Peyer's patch (tissue), 4 donors: ENCODE data around the gene SLC36A3. TPM values are rescaled to one million over a fixed set of nuclear protein-coding genes. Genes with fewer than 3 reads are reported as not detected.

ENCODE experiments used
- DNase-seq, 3 donors: peaks; one replicate each; pipeline ENCODE4 v3.0.0-alpha.2; 2017 to 2019
- H3K27ac ChIP-seq, 4 donors: fragments of 200-600 bp; sonication (generic); one replicate each; pipeline ENCODE4 v1.5.1; 2016 to 2019
- H3K27me3 ChIP-seq, 2 donors: fragments of 200-600 bp; sonication (generic); one replicate each; pipeline ENCODE4 v1.5.1; 2019
- H3K36me3 ChIP-seq, 3 donors: fragments of 200-600 bp; sonication (generic); one replicate each; pipeline ENCODE4 v1.5.1; 2016 to 2019
- H3K4me1 ChIP-seq, 4 donors: fragments of 200-600 bp; sonication (generic); one replicate each; pipeline ENCODE4 v1.5.1; 2016 to 2019
- H3K4me3 ChIP-seq, 4 donors: fragments of 200-600 bp; sonication (generic); 1 replicate in 3 of 4; 2 replicates in 1 of 4; pipeline ENCODE4 v1.5.1; 2016 to 2019; ENCODE audit warnings: mild to moderate bottlenecking in 1 of 4
- H3K9me3 ChIP-seq, 4 donors: fragments of 200-600 bp; sonication (generic); one replicate each; pipeline ENCODE4 v1.5.1; 2016 to 2019; ENCODE audit warnings: mild to moderate bottlenecking in 1 of 4
- CTCF ChIP-seq, 6 experiments: fragments of 450-650 bp in 4 of 6; fragments of 200-600 bp in 2 of 6; sonication (generic) in 1 of 6; IDR thresholded peaks; one replicate each; pipeline ENCODE4 v1.5.1; 2017 to 2019; ENCODE audit warnings: antibody characterized with exemption in 6 of 6, mild to moderate bottlenecking in 3 of 6, moderate library complexity in 1 of 6
- POLR2A ChIP-seq, 2 donors: fragments of 450-650 bp; IDR thresholded peaks; one replicate each; pipeline ENCODE4 v1.5.1; 2017; ENCODE audit warnings: antibody characterized with exemption in 2 of 2, mild to moderate bottlenecking in 2 of 2, moderate library complexity in 2 of 2
- total RNA-seq, 4 donors: library from RNA; depleted of rRNA; stranded (reverse); fragments of >200 nt; gene quantifications; one replicate each; pipeline ENCODE4 v1.1.0, GENCODE V29; 2016

SLC36A3 gene
- total RNA-seq, 4 donors from 2014 or later, result not detected

- H3K4me1 ChIP-seq, result peaks cover 0 to 8% (median 4%) of the 10 kb centered on the region in 4 donors
- H3K27ac ChIP-seq, result no peak overlapping the region
- H3K27me3 ChIP-seq, result no peaks in the 10 kb centered on the region
- no peaks in the 10 kb centered on the region for H3K36me3 ChIP-seq
- TF ChIP-seq POLR2A (IDR thresholded peaks at IDR 0.05) (no peak), CTCF (IDR thresholded peaks at IDR 0.05) (no peak)
- H3K4me3 ChIP-seq, result no peak overlapping the region
- DNase-seq, result no peak
- no peaks in the 10 kb centered on the region for H3K9me3 ChIP-seq
Measured at GRCh38 chr5:151227918-151228447, 75.6 kb downstream of the SLC36A3 start.

Other genes starting within 250 kb of the SLC36A3 start
- gene TNIP1, start 222.7 kb downstream of the SLC36A3 start, total RNA-seq, result 100 to 1,000 TPM; 191 to 352 (median 266) TPM
- 100 to 1,000 TPM in 1 of 4 donors, 10 to 100 TPM in 3; 11.2 to 228 (median 30.1) TPM for gene ANXA6, start 146.0 kb downstream of the SLC36A3 start, total RNA-seq
- gene CCDC69, start 79.7 kb downstream of the SLC36A3 start, total RNA-seq, result 10 to 100 TPM; 15.8 to 86.6 (median 33.3) TPM
- gene GM2A, start 50.6 kb downstream of the SLC36A3 start, total RNA-seq, result 10 to 100 TPM; 15.1 to 27.2 (median 16.8) TPM
- gene SLC36A2, start 43.8 kb upstream of the SLC36A3 start, total RNA-seq, result not detected
- 100 to 1,000 TPM in 2 of 4 donors, 10 to 100 TPM in 2; 23.9 to 171 (median 107) TPM for gene SLC36A1, start 143.8 kb upstream of the SLC36A3 start, total RNA-seq